Neural crest cell (in vitro differentiated cells): ENCODE results near the gene UBQLN1. TPM values are rescaled to one million over a fixed set of nuclear protein-coding genes. Genes with fewer than 3 reads are reported as not detected.
"Not testable (repeated sequence)": the region's sequence is repeated elsewhere in the genome, so short reads cannot be mapped to it uniquely, and the experiment has no call there.

Source experiments
- DNase-seq: peaks from one replicate; pipeline ENCODE4 v3.0.0; 2021; ENCODE audit warnings: low read depth, mixed read lengths, low spot score
- H3K27ac Mint-ChIP-seq: one replicate; pipeline ENCODE4 v1.8.0; 2021; ENCODE audit warnings: mild to moderate bottlenecking, mixed read lengths; ENCODE audit not compliant: unreplicated experiment
- H3K27me3 Mint-ChIP-seq: 2 replicates; pipeline ENCODE4 v1.8.0; 2021; ENCODE audit warnings: low read depth, mild to moderate bottlenecking, mixed read lengths
- H3K36me3 Mint-ChIP-seq: 2 replicates; pipeline ENCODE4 v1.8.0; 2021; ENCODE audit warnings: low read depth, mild to moderate bottlenecking, mixed read lengths
- H3K4me1 Mint-ChIP-seq: 2 replicates; pipeline ENCODE4 v1.8.0; 2021; ENCODE audit warnings: mixed read lengths
- H3K4me3 Mint-ChIP-seq: one replicate; pipeline ENCODE4 v1.8.0; 2021; ENCODE audit warnings: mild to moderate bottlenecking, mixed read lengths
- H3K9me3 Mint-ChIP-seq: 2 replicates; pipeline ENCODE4 v1.8.0; 2021; ENCODE audit warnings: mixed read lengths
- total RNA-seq: library from RNA; stranded (reverse); gene quantifications from 2 replicates; pipeline ENCODE4 v1.2.1, GENCODE V29; 2021
- TF ChIP-seq, protein P1 (sequence below): fragments of 200-600 bp; sonication (generic); conservative IDR thresholded peaks from 2 replicates; pipeline ENCODE4 v1.5.0; 2021; ENCODE audit warnings: antibody characterized with exemption, mild to moderate bottlenecking

The UBQLN1 gene
- total RNA-seq, 1 donor from 2014 or later: 109 TPM

DNA sequence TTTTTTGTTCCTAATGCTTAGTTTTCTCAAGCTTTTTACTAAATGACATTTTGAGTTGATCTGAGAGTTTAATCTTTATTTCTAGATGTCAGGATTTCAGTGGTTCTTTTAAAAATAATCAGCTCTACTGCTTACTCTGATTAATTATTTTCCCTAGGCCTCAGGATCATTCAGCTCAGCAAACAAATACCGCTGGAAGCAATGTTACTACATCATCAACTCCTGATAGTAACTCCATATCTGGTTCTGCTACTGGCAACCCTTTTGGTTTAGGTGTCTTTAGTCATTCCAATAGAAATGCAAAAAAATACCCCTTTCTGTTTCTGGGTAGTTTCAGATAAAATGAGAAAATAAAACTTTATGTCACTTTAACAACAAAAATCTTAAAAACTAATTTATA lies 90.5 kb downstream of the UBQLN1 start:
- H3K4me1 Mint-ChIP-seq: peaks cover 1% of the 10 kb centered on the region
- no peaks in the 10 kb centered on the region for H3K36me3 Mint-ChIP-seq
- DNase-seq: no peak
- H3K4me3 Mint-ChIP-seq: no peak overlapping the region
- TF ChIP-seq, protein P1, sequence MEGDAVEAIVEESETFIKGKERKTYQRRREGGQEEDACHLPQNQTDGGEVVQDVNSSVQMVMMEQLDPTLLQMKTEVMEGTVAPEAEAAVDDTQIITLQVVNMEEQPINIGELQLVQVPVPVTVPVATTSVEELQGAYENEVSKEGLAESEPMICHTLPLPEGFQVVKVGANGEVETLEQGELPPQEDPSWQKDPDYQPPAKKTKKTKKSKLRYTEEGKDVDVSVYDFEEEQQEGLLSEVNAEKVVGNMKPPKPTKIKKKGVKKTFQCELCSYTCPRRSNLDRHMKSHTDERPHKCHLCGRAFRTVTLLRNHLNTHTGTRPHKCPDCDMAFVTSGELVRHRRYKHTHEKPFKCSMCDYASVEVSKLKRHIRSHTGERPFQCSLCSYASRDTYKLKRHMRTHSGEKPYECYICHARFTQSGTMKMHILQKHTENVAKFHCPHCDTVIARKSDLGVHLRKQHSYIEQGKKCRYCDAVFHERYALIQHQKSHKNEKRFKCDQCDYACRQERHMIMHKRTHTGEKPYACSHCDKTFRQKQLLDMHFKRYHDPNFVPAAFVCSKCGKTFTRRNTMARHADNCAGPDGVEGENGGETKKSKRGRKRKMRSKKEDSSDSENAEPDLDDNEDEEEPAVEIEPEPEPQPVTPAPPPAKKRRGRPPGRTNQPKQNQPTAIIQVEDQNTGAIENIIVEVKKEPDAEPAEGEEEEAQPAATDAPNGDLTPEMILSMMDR: no peak
- no peak overlapping the region for H3K27ac Mint-ChIP-seq
- peaks cover 3% of the 10 kb centered on the region for H3K27me3 Mint-ChIP-seq
- no peaks in the 10 kb centered on the region for H3K9me3 Mint-ChIP-seq

DNA sequence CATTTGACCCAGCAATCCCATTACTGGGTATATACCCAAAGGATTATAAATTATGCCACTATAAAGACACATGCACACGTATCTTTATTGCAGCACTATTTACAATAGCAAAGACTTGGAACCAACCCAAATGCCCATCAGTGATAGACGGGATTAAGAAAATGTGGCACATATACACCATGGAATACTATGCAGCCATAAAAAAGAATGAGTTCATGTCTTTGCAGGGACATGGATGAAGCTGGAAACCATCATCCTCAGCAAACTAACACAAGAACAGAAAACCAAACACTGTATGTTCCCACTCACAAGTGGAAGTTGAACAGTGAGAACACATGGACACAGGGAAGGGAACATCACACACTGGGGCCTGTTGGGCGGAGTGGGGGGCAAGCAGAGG lies 94.5 kb downstream of the UBQLN1 start:
- not testable (repeated sequence) for H3K4me1 Mint-ChIP-seq, H3K4me3 Mint-ChIP-seq, H3K27ac Mint-ChIP-seq, DNase-seq, H3K9me3 Mint-ChIP-seq, H3K36me3 Mint-ChIP-seq, H3K27me3 Mint-ChIP-seq

Other genes starting within 250 kb of the UBQLN1 start
- 1.4 and 2.3 TPM in 2 replicates for gene FRMD3, start 169.6 kb downstream of the UBQLN1 start, total RNA-seq
- 2.6 and 2.9 TPM in 2 replicates for gene IDNK, start 84.8 kb downstream of the UBQLN1 start, total RNA-seq
- 11.1 and 12.1 TPM in 2 replicates for gene GKAP1, start 109.8 kb upstream of the UBQLN1 start, total RNA-seq
- 9.4 and 10.6 TPM in 2 replicates for gene KIF27, start 213.5 kb upstream of the UBQLN1 start, total RNA-seq